HG02798 (cell line): Measurements from ENCODE around the gene RPH3AL.
"Not testable (repeated sequence)": the region's sequence is repeated elsewhere in the genome, so short reads cannot be mapped to it uniquely, and the experiment has no call there.

Experiments used
- ATAC-seq: cut with Tn5 transposase; IDR thresholded peaks from one replicate; pipeline ENCODE4 v1.9.1; 2021; ENCODE audit warnings: mild to moderate bottlenecking; ENCODE audit not compliant: unreplicated experiment, poor library complexity

Gene RPH3AL

GRCh38 chr17:322006-322780 is 30.4 kb downstream of the RPH3AL start:
- ATAC-seq = no peak

GRCh38 chr17:321386-321941 is 31.1 kb downstream of the RPH3AL start:
- ATAC-seq = no peak

- ATAC-seq = no peak
Observed at GRCh38 chr17:320809-321385, 31.7 kb downstream of the RPH3AL start.

- ATAC-seq = no peak
Observed at GRCh38 chr17:320139-320538, 32.5 kb downstream of the RPH3AL start.

GRCh38 chr17:319266-319665 is 33.3 kb downstream of the RPH3AL start:
- ATAC-seq = no peak

DNA sequence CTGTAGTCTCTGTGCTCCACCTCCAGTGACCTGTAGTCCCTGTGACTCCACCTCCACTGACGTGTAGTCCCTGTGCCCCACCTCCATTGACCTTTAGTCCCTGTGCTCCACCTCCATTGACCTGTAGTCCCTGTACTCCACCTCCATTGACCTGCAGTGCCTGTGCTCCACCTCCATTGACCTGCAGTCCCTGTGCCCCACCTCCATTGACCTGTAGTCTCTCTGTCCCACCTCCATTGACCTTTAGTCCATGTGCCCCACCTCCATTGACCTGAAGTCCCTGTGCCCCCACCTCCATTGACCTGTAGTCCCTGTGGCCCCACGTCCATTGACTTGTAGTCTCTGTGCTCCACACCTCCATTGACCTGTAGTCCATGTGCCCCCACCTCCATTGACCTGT is 35.5 kb downstream of the RPH3AL start:
- ATAC-seq = not testable (repeated sequence)

GRCh38 chr17:315399-315798 is 37.2 kb downstream of the RPH3AL start:
- ATAC-seq = not testable (repeated sequence)

- ATAC-seq = not testable (repeated sequence)
Observed at GRCh38 chr17:314614-314944, 38.0 kb downstream of the RPH3AL start.

- no peak for ATAC-seq
Observed at GRCh38 chr17:313911-314613, 38.5 kb downstream of the RPH3AL start.

DNA sequence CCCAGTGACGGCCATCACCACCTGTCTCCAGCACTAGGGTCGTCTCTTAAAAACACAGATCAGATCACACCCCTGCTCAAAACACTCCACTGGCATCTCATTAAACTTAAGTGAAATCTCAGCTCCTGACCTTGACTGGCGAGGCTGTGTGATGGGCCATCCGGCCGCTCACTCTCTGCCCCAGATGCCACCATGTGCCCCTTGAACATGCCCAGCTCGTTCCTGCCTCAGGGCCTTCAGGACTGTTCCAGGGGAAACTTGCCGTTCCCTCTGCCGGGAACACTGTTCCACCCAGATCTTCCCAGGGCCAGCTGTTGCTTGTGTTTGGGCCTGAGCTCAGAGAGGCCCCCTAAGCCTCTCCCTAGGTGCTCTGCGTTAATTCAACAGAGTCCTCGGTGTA is 39.4 kb downstream of the RPH3AL start:
- ATAC-seq = no peak

DNA sequence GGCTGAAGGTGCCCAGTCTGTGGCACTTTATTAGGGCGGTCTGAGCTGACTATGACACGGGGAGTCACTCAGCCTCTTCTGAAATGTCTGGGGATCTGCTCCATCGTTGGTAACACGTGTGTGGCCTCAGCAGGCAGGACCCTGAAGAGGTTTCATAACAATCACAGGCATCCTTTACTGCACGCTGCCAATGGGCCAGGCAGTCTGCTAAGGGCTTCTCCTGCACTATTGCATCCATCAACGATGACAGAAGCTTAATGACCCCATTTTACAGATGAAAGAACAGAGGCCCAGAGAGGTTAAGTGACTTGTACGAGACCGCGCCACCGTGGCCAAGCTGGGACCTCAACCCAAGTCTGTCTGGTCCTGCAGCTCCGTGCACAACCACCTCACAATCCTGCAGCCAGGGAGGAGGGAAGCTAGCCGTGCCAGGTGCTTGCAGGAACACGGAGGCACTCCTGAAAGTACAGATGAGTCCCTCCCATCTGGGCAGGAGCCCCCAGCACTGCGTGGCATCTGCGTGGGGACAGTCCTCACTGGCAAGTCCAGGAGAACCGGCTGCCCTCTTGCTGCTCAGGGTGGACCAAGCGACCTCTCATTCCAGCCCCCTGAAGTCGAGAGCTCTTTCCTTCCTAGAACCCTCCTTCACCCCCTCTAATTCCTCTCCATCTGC is 40.0 kb downstream of the RPH3AL start:
- no peak for ATAC-seq

GRCh38 chr17:311119-311782 is 41.4 kb downstream of the RPH3AL start:
- no peak for ATAC-seq

DNA sequence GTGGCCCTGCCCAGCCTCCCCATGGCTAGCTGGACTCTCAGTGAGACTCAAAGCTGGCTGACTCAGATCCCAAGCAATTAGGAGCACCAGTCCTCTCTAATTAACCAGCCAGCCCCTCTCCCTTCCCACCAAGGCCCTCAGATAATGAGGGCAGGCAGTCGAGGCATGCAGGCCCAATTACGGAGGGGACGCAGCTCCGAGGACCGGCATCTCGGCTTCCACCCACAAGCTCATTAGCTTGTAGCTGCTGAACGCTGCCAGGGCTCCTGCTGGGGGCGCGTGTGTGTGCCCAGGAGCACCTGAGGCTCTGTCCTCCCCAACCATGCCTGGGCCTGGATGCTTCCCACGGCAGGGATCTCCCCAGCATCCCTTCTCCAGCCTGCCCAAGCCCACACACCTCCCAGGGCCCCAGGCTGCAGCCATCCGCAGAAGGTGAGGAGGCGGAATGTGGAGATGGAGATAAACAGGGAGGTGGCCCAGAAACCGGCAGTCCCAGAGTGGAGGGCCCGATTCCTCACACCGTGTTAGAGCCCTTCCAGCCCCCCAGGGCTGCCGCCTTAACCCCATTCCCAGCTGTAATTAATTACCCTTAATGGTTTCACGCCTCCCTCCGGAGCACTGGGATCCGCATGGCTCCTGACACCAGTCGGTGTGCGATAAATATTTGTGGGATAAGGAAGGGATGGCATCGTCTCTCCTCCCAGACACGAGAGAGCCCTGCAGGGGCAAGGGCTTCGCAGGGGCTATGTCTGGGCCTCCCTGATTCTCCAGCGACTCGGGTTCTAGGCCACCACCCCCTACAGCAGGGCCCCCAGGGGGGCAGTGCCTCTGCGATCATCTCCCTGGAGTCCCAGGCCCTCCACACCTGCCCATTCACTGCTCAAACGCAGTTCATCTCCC is 42.2 kb downstream of the RPH3AL start:
- ATAC-seq = no peak

GRCh38 chr17:309361-309888 is 43.2 kb downstream of the RPH3AL start:
- ATAC-seq = no peak

DNA sequence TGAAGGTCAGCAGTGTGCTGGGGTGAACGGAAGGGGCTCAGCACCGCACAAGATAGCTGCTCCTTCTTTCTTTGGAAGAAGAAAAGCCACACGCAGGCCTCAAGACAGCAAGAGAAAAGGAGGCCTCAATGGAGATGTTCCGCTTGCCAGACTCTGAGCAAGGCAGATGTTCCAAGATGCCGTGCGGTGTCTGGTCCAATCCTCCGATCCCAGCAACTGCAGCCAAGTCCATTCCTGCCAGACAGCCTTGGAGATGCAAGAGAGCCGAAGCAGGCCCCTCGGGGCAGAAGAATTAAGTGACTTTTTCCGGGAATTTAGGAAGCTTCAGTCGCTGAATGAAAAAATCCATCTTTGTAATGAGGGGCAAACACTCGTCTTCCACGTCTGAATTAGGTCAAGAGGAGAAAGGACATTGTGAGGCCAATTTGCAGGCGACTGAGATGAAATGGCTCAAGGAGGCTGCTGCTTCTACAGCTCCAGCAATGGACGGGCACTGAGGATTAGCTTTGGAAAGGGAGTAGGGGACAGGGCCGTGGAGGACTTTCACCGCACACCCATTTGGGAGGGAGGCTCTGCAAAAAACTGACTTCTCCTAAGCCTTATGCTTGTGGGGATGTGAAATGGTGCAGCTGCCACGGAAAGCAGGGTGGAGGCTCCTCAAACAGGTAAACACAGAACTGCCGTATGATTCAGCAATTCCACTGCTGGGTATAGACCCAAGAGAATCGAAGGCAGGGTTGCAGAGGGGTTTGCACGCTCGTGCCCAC is 44.7 kb downstream of the RPH3AL start:
- no peak for ATAC-seq

- ATAC-seq = no peak
Observed at GRCh38 chr17:307295-307691, 45.3 kb downstream of the RPH3AL start.

- no peak for ATAC-seq
Observed at GRCh38 chr17:306536-307294, 45.9 kb downstream of the RPH3AL start.

GRCh38 chr17:306116-306515 is 46.5 kb downstream of the RPH3AL start:
- ATAC-seq = no peak
